HCT116 (cell line): Measurements from ENCODE around the gene FABP3. TPM values are rescaled to one million over a fixed set of nuclear protein-coding genes. Genes with fewer than 3 reads are reported as not detected.

ENCODE experiments used
- ATAC-seq: fragments of 200-7000 bp; cut with Tn5 transposase; 2 replicates; pipeline ENCODE4 v1.9.1; 2020; ENCODE audit warnings: mild to moderate bottlenecking, moderate library complexity
- BruUV-seq: library from RNA; stranded (reverse); fragments of 400-500 nt; replicated peaks from 2 replicates; lab custom pipeline; 2021; lab: Mats Ljungman, UMichigan
- CTCF ChIA-PET: fragments of 300-600 bp; sonication (Branson Sonifier 250); formaldehyde crosslinking; loops from one replicate; lab custom pipeline; 2021; ENCODE audit warnings: antibody characterized with exemption; lab: Charles Lee
- POLR2A ChIA-PET: fragments of 300-600, 350-600 bp; sonication (Branson Sonifier 250); formaldehyde crosslinking; loops from one replicate; lab custom pipeline; 2021; ENCODE audit warnings: antibody characterized with exemption; lab: Charles Lee
- RAD21 ChIA-PET, 2 experiments: fragments of 300-600 bp; sonication (Branson Sonifier 250); formaldehyde crosslinking; loops; one replicate each; lab custom pipeline; 2023; ENCODE audit warnings: low total read pairs in 2 of 2; ENCODE audit not compliant: uncharacterized antibody in 2 of 2, unreplicated experiment in 2 of 2, low non-redundant PET in 1 of 2; lab: Charles Lee
- DNase-seq: peaks from one replicate; pipeline ENCODE4 v3.0.0-alpha.2; 2010; ENCODE audit warnings: low read depth, low spot score
- H2AFZ ChIP-seq: fragments of 200-600 bp; shearing (Covaris generic), sonication (generic); 2 replicates; pipeline ENCODE4 v1.6.1; 2017; ENCODE audit warnings: low read depth, mixed run types, mixed read lengths, antibody characterized with exemption, low read length; ENCODE audit not compliant: poor library complexity, severe bottlenecking
- H3K27ac ChIP-seq: 2 replicates; pipeline ENCODE4 v1.5.1; 2012; ENCODE audit warnings: low read depth, low read length
- H3K27me3 ChIP-seq: fragments of 200-600 bp; sonication (generic); 2 replicates; pipeline ENCODE4 v1.6.1; 2016; ENCODE audit warnings: mixed run types, low read length, mixed read lengths; ENCODE audit not compliant: insufficient read depth
- H3K36me3 ChIP-seq, 2 experiments: fragments of 200-500 bp in 1 of 2; fragments of 200-600 bp in 1 of 2; sonication (Bioruptor generic) in 1 of 2; sonication (generic) in 1 of 2; 2 replicates each; pipeline versions ENCODE4 v1.5.1 to v1.6.1; 2014 to 2016; ENCODE audit warnings: low read length in 2 of 2, inconsistent platforms in 1 of 2, mixed read lengths in 1 of 2, mixed run types in 1 of 2; ENCODE audit not compliant: insufficient read depth in 2 of 2, control insufficient read depth in 1 of 2
- H3K4me1 ChIP-seq, 2 experiments: fragments of 200-600 bp in 1 of 2; sonication (generic) in 1 of 2; 2 replicates each; pipeline versions ENCODE4 v1.5.1 to v1.6.1; 2012 to 2017; ENCODE audit warnings: low read length in 2 of 2, inconsistent platforms in 1 of 2, mild to moderate bottlenecking in 1 of 2, mixed read lengths in 1 of 2, mixed run types in 1 of 2, moderate library complexity in 1 of 2; ENCODE audit not compliant: insufficient read depth in 2 of 2, control insufficient read depth in 1 of 2
- H3K4me2 ChIP-seq: fragments of 200-600 bp; sonication (generic); 2 replicates; pipeline ENCODE4 v1.6.1; 2017; ENCODE audit warnings: mixed run types, low read length, mixed read lengths
- H3K4me3 ChIP-seq, 2 experiments: fragments of 200-600 bp in 1 of 2; sonication (generic) in 1 of 2; replicated peaks in 1 of 2; 2 replicates each; pipeline ENCODE4 v1.5.1; 2011 to 2016; ENCODE audit warnings: low read length in 2 of 2, control low read depth in 1 of 2, low read depth in 1 of 2, mild to moderate bottlenecking in 1 of 2, mixed read lengths in 1 of 2, mixed run types in 1 of 2
- H3K79me2 ChIP-seq: fragments of 200-600 bp; sonication (generic); 2 replicates; pipeline ENCODE4 v1.6.1; 2017; ENCODE audit warnings: mild to moderate bottlenecking, mixed run types, low read length, moderate library complexity, mixed read lengths; ENCODE audit not compliant: insufficient read depth
- H3K9ac ChIP-seq: fragments of 200-600 bp; sonication (generic); 2 replicates; pipeline ENCODE4 v1.6.1; 2016; ENCODE audit warnings: low read length, mixed read lengths
- H3K9me2 ChIP-seq: fragments of 200-600 bp; sonication (generic), shearing (Covaris generic); 2 replicates; pipeline ENCODE4 v1.6.1; 2017; ENCODE audit warnings: mixed run types, mild to moderate bottlenecking, moderate library complexity; ENCODE audit not compliant: insufficient read depth
- H3K9me3 ChIP-seq, 2 experiments: fragments of 200-500 bp in 1 of 2; fragments of 200-600 bp in 1 of 2; sonication (Bioruptor generic) in 1 of 2; sonication (generic) in 1 of 2; 2 replicates each; pipeline ENCODE4 v1.6.1; 2014 to 2017; ENCODE audit warnings: low read length in 2 of 2, mixed read lengths in 2 of 2, inconsistent platforms in 1 of 2, low read depth in 1 of 2, mild to moderate bottlenecking in 1 of 2, mixed run types in 1 of 2, moderate library complexity in 1 of 2; ENCODE audit not compliant: control insufficient read depth in 1 of 2, insufficient read depth in 1 of 2
- H4K20me1 ChIP-seq: fragments of 200-600 bp; sonication (generic), shearing (Covaris generic); 2 replicates; pipeline ENCODE4 v1.6.1; 2017; ENCODE audit warnings: mixed run types, mild to moderate bottlenecking, moderate library complexity; ENCODE audit not compliant: insufficient read depth
- CBX3 ChIP-seq: IDR thresholded peaks from 2 replicates; pipeline ENCODE4 v1.6.1; 2012; ENCODE audit warnings: low read depth
- CEBPB ChIP-seq: IDR thresholded peaks from 2 replicates; pipeline ENCODE4 v1.6.1; 2012; ENCODE audit warnings: low read depth
- ELF1 ChIP-seq: IDR thresholded peaks from 2 replicates; pipeline ENCODE4 v1.6.1; 2012; ENCODE audit warnings: low read depth, borderline replicate concordance
- EZH2 ChIP-seq: fragments of 200-600 bp; sonication (generic); IDR thresholded peaks from 2 replicates; pipeline ENCODE4 v1.6.1; 2017; ENCODE audit warnings: antibody characterized with exemption, mixed run types
- EZH2phosphoT487 ChIP-seq: fragments of 200-600 bp; IDR thresholded peaks from 2 replicates; pipeline ENCODE4 v1.6.1; 2018; ENCODE audit warnings: antibody characterized with exemption, borderline replicate concordance
- FOSL1 ChIP-seq: IDR thresholded peaks from 2 replicates; pipeline ENCODE4 v1.6.1; 2012; ENCODE audit warnings: low read depth
- RAD21 ChIP-seq: IDR thresholded peaks from 2 replicates; pipeline ENCODE4 v1.6.1; 2012; ENCODE audit warnings: low read depth, mild to moderate bottlenecking
- SIN3A ChIP-seq: IDR thresholded peaks from 2 replicates; pipeline ENCODE4 v1.6.1; 2012; ENCODE audit warnings: low read depth
- TCF7L2 ChIP-seq: IDR thresholded peaks from 2 replicates; pipeline ENCODE4 v1.7.0; 2011; ENCODE audit warnings: borderline replicate concordance, inconsistent platforms; ENCODE audit not compliant: insufficient read depth, insufficient read length; ENCODE audit errors: extremely low read depth
- YY1 ChIP-seq: IDR thresholded peaks from 2 replicates; pipeline ENCODE4 v1.6.1; 2011; ENCODE audit warnings: low read length, low read depth, moderate library complexity, mild to moderate bottlenecking; ENCODE audit not compliant: insufficient replicate concordance; ENCODE audit errors: extremely low read depth
- ZFX ChIP-seq: fragments of 450-650 bp; IDR thresholded peaks from 2 replicates; pipeline ENCODE4 v1.6.1; 2017
- intact Hi-C: fragments of 100-400 bp; cut with micrococcal nuclease; formaldehyde crosslinking; loops from 2 replicates; pipeline ENCODE4 v1.10.0; 2022
- total RNA-seq: library from RNA; stranded (reverse); gene quantifications from one replicate; pipeline ENCODE4 v1.2.1, GENCODE V29; 2021; ENCODE audit not compliant: unreplicated experiment
- TF ChIP-seq, protein P1 (sequence below): IDR thresholded peaks from 2 replicates; pipeline ENCODE4 v1.6.1; 2012
- TF ChIP-seq, protein P2 (sequence below), 3 experiments: fragments of 200-600 bp in 1 of 3; sonication (generic) in 1 of 3; IDR thresholded peaks in 2 of 3; conservative IDR thresholded peaks in 1 of 3; 2 replicates each; pipeline ENCODE4 v1.5.1; 2012 to 2017; ENCODE audit warnings: low read depth in 2 of 3, low read length in 2 of 3, antibody characterized with exemption in 1 of 3, borderline replicate concordance in 1 of 3, control low read depth in 1 of 3, mild to moderate bottlenecking in 1 of 3, mixed read lengths in 1 of 3, mixed run types in 1 of 3, moderate library complexity in 1 of 3; ENCODE audit not compliant: insufficient read depth in 1 of 3
- TF ChIP-seq, protein P3 (sequence below): IDR thresholded peaks from 2 replicates; pipeline ENCODE4 v1.6.1; 2012; ENCODE audit warnings: low read depth

The FABP3 gene
- total RNA-seq, 1 experiment from 2014 or later, result not detected

DNA sequence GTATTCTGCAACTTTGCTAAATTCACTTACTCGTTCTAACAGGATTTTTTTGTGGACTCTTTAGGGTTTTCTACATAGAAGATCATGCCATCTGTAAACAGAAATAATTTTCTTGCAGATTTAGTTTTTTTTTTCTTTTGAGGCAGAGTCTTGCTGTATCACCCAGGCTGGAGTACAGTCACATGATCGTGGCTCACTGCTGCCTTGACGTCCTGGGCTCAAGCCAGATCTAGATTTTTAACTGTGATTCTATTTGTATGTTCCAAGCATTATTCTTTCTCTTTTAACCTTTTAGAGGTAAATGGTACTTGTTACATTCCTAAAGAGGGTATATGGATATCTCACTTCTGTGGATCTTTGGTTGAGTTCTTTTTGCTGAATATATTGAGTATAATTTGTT is 18.6 kb downstream of the FABP3 start:
- ATAC-seq, result no peak
- Histone ChIP-seq H3K9me2 (no peaks in the 10 kb centered on the region), H3K4me3 (no peak overlapping the region), H3K4me2 (no peak overlapping the region), H3K9me3 (no peaks in the 10 kb centered on the region), H3K27ac (no peak overlapping the region), H3K9ac (no peak overlapping the region), H3K79me2 (no peaks in the 10 kb centered on the region), H2AFZ (no peak overlapping the region), H4K20me1 (no peaks in the 10 kb centered on the region), H3K36me3 (peaks cover 0 to 6% of the 10 kb centered on the region in 2 experiments; a peak in 1 of 4 replicates), H3K4me1 (no peaks in the 10 kb centered on the region), H3K27me3 (no peaks in the 10 kb centered on the region)
- BruUV-seq, result no TSS peak
- no peak for DNase-seq
- no peak for TF ChIP-seq TCF7L2
- no peak for TF ChIP-seq SIN3A
- TF ChIP-seq, protein P1, sequence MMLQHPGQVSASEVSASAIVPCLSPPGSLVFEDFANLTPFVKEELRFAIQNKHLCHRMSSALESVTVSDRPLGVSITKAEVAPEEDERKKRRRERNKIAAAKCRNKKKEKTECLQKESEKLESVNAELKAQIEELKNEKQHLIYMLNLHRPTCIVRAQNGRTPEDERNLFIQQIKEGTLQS, result no peak
- TF ChIP-seq, protein P2, sequence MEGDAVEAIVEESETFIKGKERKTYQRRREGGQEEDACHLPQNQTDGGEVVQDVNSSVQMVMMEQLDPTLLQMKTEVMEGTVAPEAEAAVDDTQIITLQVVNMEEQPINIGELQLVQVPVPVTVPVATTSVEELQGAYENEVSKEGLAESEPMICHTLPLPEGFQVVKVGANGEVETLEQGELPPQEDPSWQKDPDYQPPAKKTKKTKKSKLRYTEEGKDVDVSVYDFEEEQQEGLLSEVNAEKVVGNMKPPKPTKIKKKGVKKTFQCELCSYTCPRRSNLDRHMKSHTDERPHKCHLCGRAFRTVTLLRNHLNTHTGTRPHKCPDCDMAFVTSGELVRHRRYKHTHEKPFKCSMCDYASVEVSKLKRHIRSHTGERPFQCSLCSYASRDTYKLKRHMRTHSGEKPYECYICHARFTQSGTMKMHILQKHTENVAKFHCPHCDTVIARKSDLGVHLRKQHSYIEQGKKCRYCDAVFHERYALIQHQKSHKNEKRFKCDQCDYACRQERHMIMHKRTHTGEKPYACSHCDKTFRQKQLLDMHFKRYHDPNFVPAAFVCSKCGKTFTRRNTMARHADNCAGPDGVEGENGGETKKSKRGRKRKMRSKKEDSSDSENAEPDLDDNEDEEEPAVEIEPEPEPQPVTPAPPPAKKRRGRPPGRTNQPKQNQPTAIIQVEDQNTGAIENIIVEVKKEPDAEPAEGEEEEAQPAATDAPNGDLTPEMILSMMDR (IDR thresholded peaks at IDR 0.05 in 2 of 3, conservative IDR thresholded peaks at IDR 0.05 in 1 of 3; ENCODE audit: borderline replicate concordance in 1 of 3, insufficient read depth in 1 of 3, low read depth in 2 of 3, low read length in 2 of 3), result no peak
- no peak for TF ChIP-seq ZFX
- TF ChIP-seq CEBPB, result no peak
- TF ChIP-seq CBX3, result no peak
- RAD21 ChIA-PET, result no interaction called here
- POLR2A ChIA-PET, result no interaction called here
- intact Hi-C loops, result no loop called here
- CTCF ChIA-PET, result interaction anchor here (1.0 kb wide), 1 partner anchor 169 kb away, joined by 3 read pairs; no protein-coding TSS in a partner anchor

DNA sequence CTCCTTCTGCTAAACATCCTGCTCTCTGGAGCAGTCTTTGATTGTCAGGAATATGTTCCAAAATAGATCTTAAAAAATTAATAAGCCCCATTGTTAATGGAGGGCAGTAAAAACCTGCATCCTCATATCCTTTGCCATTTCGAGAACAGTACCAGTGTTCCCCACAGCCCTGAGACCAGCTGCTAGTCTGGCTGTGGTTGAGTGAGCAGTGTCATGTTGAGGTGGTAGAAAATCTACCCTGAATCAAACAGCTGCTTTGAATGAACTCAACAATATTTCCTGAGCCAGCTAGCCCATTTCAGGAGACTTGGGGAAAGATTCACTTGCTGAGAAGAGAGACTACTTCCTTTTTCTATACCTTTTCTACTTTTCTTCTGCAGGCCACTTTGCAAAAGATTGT is 24.4 kb downstream of the FABP3 start:
- Histone ChIP-seq H3K9ac (no peak overlapping the region), H3K27ac (no peak overlapping the region), H3K4me3 (no peak overlapping the region), H3K4me1 (no peaks in the 10 kb centered on the region), H3K79me2 (no peaks in the 10 kb centered on the region), H3K36me3 (peaks cover 0 to 9% of the 10 kb centered on the region in 2 experiments; a peak in 1 of 4 replicates), H3K27me3 (no peaks in the 10 kb centered on the region), H3K9me2 (no peaks in the 10 kb centered on the region), H3K4me2 (no peak overlapping the region), H2AFZ (no peak overlapping the region), H3K9me3 (no peaks in the 10 kb centered on the region)
- RAD21 ChIA-PET, result no interaction called here
- CTCF ChIA-PET, result no interaction called here
- POLR2A ChIA-PET, result no interaction called here
- intact Hi-C loops, result no loop called here
- no peak for DNase-seq
- no peak for TF ChIP-seq RAD21
- TF ChIP-seq, protein P3, sequence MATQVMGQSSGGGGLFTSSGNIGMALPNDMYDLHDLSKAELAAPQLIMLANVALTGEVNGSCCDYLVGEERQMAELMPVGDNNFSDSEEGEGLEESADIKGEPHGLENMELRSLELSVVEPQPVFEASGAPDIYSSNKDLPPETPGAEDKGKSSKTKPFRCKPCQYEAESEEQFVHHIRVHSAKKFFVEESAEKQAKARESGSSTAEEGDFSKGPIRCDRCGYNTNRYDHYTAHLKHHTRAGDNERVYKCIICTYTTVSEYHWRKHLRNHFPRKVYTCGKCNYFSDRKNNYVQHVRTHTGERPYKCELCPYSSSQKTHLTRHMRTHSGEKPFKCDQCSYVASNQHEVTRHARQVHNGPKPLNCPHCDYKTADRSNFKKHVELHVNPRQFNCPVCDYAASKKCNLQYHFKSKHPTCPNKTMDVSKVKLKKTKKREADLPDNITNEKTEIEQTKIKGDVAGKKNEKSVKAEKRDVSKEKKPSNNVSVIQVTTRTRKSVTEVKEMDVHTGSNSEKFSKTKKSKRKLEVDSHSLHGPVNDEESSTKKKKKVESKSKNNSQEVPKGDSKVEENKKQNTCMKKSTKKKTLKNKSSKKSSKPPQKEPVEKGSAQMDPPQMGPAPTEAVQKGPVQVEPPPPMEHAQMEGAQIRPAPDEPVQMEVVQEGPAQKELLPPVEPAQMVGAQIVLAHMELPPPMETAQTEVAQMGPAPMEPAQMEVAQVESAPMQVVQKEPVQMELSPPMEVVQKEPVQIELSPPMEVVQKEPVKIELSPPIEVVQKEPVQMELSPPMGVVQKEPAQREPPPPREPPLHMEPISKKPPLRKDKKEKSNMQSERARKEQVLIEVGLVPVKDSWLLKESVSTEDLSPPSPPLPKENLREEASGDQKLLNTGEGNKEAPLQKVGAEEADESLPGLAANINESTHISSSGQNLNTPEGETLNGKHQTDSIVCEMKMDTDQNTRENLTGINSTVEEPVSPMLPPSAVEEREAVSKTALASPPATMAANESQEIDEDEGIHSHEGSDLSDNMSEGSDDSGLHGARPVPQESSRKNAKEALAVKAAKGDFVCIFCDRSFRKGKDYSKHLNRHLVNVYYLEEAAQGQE, result no peak
- no peak for TF ChIP-seq YY1
- TF ChIP-seq EZH2, result no peak
- TF ChIP-seq FOSL1, result no peak
- TF ChIP-seq CBX3, result no peak
- no peak for TF ChIP-seq ELF1
- TF ChIP-seq EZH2phosphoT487, result no peak
- TF ChIP-seq, all 23 proteins: peak for 0
- no TSS peak for BruUV-seq
- no peak for ATAC-seq
- no peaks in the 10 kb centered on the region for H4K20me1 ChIP-seq
